DLD1 (cell line): Measurements from ENCODE around the gene RASAL1.

Experiments used
- in situ Hi-C: cut with HindIII; loops from 2 replicates; pipeline ENCODE4 v1.10.0; 2017; ENCODE audit warnings: low sequenced_read_pairs

RASAL1 gene

GRCh38 chr12:113063396-113064350 lies 71.9 kb downstream of the RASAL1 start:
- in situ Hi-C loops = loop anchor here (25.0 kb wide), 1 partner anchor 99 kb away; no protein-coding TSS in a partner anchor

GRCh38 chr12:113062502-113063395 lies 72.8 kb downstream of the RASAL1 start:
- in situ Hi-C loops = loop anchor here (25.0 kb wide), 1 partner anchor 100 kb away; no protein-coding TSS in a partner anchor

- in situ Hi-C loops = loop anchor here (25.0 kb wide), 1 partner anchor 101 kb away; no protein-coding TSS in a partner anchor
These were observed 74.4 kb downstream of the RASAL1 start for GRCh38 chr12:113061061-113061694.

DNA sequence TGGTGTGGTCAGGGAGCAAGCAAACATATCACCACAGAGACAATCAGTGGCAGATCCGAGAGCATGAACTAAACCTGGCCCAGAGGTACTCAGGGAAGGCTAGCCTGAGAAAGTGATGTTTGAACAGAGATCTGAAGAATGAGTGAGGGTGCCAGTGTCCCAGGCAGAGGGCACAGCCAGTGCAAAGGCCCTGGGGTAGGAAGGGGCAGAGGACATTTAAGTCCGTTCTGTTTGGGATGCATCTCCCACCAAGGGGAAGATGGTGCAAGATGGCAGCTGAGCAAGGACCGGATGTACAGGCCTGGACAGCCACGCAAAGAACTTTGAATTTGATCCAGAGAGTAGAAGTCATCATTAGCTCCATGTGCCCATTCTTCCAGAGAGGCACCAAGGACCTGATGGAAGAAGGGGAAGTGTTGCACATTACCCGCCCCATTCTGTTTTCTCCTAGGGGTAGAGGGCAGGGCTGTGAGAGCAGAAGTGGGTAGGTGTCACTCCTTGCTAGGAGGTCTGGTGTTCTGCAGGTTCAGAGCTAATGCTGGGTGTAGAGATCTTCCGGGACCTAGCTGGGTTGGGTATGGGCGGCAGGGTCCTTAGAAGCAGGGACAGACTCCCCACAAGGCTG lies 75.1 kb downstream of the RASAL1 start:
- in situ Hi-C loops = loop anchor here (25.0 kb wide), 1 partner anchor 102 kb away; no protein-coding TSS in a partner anchor

DNA sequence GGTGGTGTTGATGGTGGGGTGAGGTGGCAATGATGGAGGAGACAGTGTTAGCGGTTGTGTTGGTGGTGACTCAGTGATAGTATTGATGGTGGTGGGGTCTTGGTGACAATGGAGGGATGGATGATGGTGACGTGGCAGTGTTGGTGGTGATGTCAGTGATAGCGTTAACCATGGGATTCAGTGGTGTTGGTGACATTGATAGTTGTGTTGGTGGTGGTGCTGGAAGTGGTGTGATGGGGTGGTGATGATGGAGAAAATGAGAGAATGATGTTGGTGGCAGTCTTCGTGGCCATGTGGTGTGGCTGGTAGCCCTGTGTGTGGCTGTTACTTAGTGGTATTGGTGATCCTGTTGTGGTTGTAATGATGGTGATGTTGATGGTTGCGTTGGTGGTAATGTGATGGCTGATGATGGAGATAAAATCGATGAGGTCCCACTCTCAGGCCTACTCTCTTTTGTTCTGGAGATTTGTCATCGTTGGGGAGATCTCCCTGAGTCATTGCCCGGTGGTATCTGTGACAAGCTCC lies 76.4 kb downstream of the RASAL1 start:
- in situ Hi-C loops = loop anchor here (25.0 kb wide), 1 partner anchor 103 kb away; no protein-coding TSS in a partner anchor

GRCh38 chr12:113058553-113058952 lies 77.0 kb downstream of the RASAL1 start:
- in situ Hi-C loops = loop anchor here (25.0 kb wide), 1 partner anchor 104 kb away; no protein-coding TSS in a partner anchor

DNA sequence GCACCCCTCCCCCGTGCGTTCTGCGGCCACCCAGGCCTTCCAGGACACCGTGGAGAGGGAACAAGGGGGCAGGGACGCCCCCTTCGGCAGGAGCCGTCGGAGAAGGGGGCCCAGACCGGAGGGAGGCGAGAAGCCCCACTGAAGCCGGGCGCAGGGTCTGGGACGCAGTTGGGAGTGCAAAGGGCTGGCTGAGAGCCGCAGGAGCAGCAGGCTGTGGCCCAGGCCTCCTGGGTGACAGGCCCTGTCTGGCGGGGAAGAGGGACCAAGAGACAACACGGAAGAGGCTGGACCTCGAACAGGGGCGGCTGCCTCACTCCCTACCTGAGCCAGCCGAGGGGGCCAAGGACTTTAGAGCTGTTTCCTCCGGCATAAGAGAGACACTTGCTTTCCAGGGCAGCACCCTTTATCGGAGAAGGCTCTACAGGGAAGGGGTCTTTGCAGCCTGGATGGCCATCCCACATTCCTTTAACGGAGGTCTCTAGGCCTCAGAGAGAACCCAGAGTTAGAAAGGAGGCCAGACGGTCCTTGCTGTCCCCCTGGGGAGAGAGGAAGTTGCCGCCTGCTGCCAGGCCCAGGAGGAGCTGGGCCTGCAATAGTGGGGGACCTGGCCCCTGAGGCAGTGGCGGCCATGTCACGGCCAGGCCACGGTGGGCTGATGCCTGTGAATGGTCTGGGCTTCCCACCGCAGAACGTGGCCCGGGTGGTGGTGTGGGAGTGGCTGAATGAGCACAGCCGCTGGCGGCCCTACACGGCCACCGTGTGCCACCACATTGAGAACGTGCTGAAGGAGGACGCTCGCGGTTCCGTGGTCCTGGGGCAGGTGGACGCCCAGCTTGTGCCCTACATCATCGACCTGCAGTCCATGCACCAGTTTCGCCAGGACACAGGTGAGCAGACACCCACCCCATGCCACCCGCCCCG lies 77.7 kb downstream of the RASAL1 start:
- in situ Hi-C loops = loop anchor here (25.0 kb wide), 1 partner anchor 104 kb away; no protein-coding TSS in a partner anchor

DNA sequence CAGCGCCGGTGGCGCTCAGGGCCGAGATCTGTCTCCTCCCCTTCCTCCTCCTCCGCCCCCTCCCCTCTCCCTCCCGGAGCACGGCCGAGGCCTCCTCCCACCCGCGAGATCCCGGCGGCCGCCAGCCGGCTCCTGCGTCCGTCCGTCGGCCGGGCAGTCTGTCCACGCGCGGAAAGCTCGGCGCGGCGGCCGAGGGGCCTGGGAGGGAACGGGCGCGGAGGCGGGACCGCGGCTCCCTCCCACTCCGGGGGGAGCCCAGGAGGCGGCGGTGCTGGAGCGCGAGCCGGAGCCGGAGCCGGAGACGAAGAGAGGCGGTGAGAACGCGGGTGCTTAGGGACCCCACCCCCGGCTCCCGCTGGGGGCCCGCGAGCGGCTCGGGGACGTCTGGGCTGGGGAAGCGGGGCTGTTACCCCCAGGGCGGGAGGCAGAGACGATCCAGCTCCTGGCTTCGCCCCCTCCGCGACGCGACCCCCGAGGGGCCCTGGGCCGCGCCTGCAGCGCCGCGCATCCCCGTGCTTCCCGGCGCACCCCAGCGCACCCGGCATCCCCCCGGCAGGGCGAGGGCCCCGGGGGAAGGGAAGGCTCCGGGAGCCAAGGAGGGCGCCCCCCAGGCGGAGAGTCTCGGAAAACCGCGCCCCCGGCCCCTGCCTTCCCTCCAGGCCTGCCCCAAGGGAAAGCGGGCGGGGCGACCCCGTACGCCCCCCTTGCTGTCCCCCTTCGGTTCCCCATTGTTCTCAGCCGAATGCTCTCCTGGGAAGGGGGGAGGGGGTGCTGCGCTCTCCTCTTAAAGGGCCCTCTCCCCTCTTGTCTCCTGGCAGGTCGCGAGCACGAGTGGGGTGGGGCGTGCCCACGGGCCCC lies 78.7 kb downstream of the RASAL1 start, which contains the start of gene DTX1:
TSS of gene DTX1 (plus strand) at position 100 of the 858 bp plus-strand sequence. CDS start 1,463 bp downstream, outside the sequence.
- in situ Hi-C loops = loop anchor here (25.0 kb wide), 1 partner anchor 105 kb away; no protein-coding TSS in a partner anchor

- in situ Hi-C loops = loop anchor here (25.0 kb wide), 1 partner anchor 106 kb away; no protein-coding TSS in a partner anchor
These were observed 79.3 kb downstream of the RASAL1 start for GRCh38 chr12:113056381-113056630.

- in situ Hi-C loops = loop anchor here (25.0 kb wide), 1 partner anchor 107 kb away; no protein-coding TSS in a partner anchor
These were observed 79.8 kb downstream of the RASAL1 start for GRCh38 chr12:113055594-113056380.

DNA sequence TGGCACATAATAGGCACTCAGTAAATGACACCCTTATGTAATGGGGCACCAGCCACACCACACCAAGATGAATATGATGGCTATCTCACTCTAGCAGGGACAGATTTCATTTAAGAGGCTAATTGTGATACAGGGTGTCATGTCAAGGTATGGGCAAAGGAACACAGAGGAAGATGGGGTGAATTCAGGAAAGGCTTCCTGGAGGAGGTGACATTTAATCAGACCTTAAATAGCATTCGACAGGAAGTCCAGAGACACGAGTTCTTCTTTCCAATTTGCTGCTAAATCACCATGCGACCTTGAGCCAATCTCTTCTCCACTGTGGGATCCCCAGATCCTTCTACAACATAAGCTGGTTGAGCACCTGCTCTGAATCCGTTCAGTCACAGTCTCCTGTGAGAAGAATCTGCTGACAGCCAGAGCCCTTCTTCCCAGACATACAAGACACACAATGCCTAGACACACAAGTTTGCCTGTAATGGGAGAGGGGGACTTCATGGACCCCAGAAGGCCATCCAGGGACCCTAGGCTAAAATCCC lies 80.5 kb downstream of the RASAL1 start:
- in situ Hi-C loops = loop anchor here (25.0 kb wide), 1 partner anchor 107 kb away; no protein-coding TSS in a partner anchor

DNA sequence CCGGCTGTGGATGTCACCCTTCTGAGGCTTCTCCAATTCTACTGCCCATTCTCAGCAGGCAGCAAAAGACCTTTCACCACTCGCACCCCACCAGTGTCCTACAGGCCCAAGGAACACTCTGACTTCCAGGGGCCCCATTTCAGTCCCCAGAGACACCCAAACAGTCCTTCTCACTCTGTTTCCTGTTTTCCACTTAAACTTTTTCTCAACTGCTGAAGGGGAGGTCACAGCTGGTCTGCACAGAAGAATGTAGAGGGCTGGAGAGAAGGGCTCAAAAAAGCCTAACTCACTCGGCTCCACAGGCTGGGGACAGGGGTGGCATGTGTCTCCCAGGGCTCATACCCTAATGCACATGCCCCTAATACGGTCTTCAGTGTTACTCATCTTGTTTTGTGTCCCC lies 83.2 kb downstream of the RASAL1 start:
- in situ Hi-C loops = loop anchor here (25.0 kb wide), 1 partner anchor 110 kb away; no protein-coding TSS in a partner anchor

DNA sequence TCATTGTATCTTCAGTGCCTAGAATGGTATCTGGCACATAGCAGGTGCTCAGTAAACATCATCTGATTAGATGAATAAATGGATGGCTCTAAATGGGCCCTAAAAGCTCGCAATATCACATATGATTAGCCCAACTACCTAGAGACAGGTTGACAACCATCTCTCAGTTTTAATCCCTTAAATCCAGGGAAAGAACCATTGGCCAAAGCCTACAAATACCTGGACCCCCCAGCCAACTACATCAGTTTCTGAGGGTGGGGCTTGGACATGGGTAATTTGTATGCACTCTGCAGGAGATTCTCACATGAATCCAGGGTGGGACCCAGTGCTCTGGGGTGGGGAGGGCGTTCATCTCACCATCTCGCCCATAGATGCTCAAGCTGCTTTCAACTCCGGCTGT lies 83.8 kb downstream of the RASAL1 start:
- in situ Hi-C loops = loop anchor here (25.0 kb wide), 1 partner anchor 111 kb away; no protein-coding TSS in a partner anchor

GRCh38 chr12:113050795-113051194 lies 84.8 kb downstream of the RASAL1 start:
- in situ Hi-C loops = loop anchor here (25.0 kb wide), 1 partner anchor 112 kb away; no protein-coding TSS in a partner anchor

DNA sequence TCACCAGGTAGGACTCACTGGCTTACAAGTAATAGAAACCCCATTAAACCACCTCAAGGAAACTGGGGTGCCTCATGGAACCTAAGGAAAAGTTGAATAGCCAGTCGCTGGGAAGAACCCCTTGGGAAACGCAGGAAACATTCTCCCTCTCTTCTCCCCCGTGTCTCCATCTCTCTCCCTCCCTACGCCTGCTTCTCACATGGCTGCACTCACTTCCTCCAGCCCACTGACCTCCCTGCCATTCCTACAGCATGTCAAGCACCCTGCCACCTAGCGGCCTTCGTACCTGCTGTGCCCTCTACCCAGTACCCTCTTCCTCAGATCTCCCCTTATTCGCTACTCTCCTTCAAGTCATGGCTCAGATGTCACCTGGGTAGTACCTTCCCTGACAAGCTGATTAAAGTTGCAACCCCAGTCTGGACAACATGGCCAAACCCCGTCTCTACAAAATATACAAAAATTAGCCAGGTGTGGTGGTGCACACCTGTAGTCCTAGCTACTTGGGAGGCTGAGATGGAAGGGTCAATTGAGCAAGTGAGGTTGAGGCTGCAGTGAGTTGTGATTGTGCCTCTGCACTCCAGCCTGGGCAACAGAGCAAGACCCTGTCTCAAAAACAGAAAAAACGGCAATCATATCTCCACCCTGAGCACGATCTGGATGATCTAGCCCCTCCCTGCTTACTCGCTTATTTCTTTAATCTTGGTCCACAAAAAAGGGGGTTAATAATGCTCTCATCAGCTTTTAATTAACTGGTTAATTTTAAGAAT lies 85.4 kb downstream of the RASAL1 start:
- in situ Hi-C loops = loop anchor here (25.0 kb wide), 1 partner anchor 112 kb away; no protein-coding TSS in a partner anchor
